ENCODE results near the gene SMURF1.
"Not testable (repeated sequence)": the region's sequence is repeated elsewhere in the genome, so short reads cannot be mapped to it uniquely, and the experiment has no call there.

The SMURF1 gene

GRCh38 chr7:99061001-99061776, 82.7 kb downstream of the SMURF1 start:
- Histone ChIP-seq H3K79me2 (peaks cover 2% of the 10 kb centered on the region), H3K9me3 (ENCODE audit: control insufficient read depth, low read length) (no peaks in the 10 kb centered on the region), H3K27ac (no peak overlapping the region), H3K4me2 (ENCODE audit: low read length) (no peak overlapping the region), H3K36me3 (ENCODE audit: control insufficient read depth, insufficient read depth, low read length) (no peaks in the 10 kb centered on the region), H3K9ac (no peak overlapping the region), H3K27me3 (ENCODE audit: control insufficient read depth, insufficient read depth, low read length) (no peaks in the 10 kb centered on the region), H2AFZ (no peak overlapping the region), H3K4me1 (no peaks in the 10 kb centered on the region), H3K4me3 (ENCODE audit: low read depth, low read length) (no peak overlapping the region)
- TF ChIP-seq CTCF (IDR thresholded peaks at IDR 0.05) = no peak

- no peaks in the 10 kb centered on the region for H3K27me3 ChIP-seq (ENCODE audit: control insufficient read depth, insufficient read depth, low read length)
- H2AFZ ChIP-seq = no peak overlapping the region
- H3K4me2 ChIP-seq (ENCODE audit: low read length) = no peak overlapping the region
- H3K9me3 ChIP-seq (ENCODE audit: control insufficient read depth, low read length) = no peaks in the 10 kb centered on the region
- H3K79me2 ChIP-seq = no peaks in the 10 kb centered on the region
- no peak for TF ChIP-seq CTCF (IDR thresholded peaks at IDR 0.05)
- no peaks in the 10 kb centered on the region for H3K36me3 ChIP-seq (ENCODE audit: control insufficient read depth, insufficient read depth, low read length)
- no peak overlapping the region for H3K4me3 ChIP-seq (ENCODE audit: low read depth, low read length)
- no peaks in the 10 kb centered on the region for H3K4me1 ChIP-seq
- H3K27ac ChIP-seq = no peak overlapping the region
- H3K9ac ChIP-seq = no peak overlapping the region
Observed at GRCh38 chr7:99054781-99055180, 89.1 kb downstream of the SMURF1 start.

GRCh38 chr7:99050971-99051370, 92.9 kb downstream of the SMURF1 start:
- H3K36me3 ChIP-seq (ENCODE audit: control insufficient read depth, insufficient read depth, low read length) = no peaks in the 10 kb centered on the region
- H3K9ac ChIP-seq = no peak overlapping the region
- H3K4me3 ChIP-seq (ENCODE audit: low read depth, low read length) = no peak overlapping the region
- H3K79me2 ChIP-seq = no peaks in the 10 kb centered on the region
- no peaks in the 10 kb centered on the region for H3K9me3 ChIP-seq (ENCODE audit: control insufficient read depth, low read length)
- no peak overlapping the region for H3K4me2 ChIP-seq (ENCODE audit: low read length)
- H2AFZ ChIP-seq = no peak overlapping the region
- no peaks in the 10 kb centered on the region for H3K27me3 ChIP-seq (ENCODE audit: control insufficient read depth, insufficient read depth, low read length)
- H3K4me1 ChIP-seq = no peaks in the 10 kb centered on the region
- TF ChIP-seq CTCF (IDR thresholded peaks at IDR 0.05) = no peak
- H3K27ac ChIP-seq = no peak overlapping the region

DNA sequence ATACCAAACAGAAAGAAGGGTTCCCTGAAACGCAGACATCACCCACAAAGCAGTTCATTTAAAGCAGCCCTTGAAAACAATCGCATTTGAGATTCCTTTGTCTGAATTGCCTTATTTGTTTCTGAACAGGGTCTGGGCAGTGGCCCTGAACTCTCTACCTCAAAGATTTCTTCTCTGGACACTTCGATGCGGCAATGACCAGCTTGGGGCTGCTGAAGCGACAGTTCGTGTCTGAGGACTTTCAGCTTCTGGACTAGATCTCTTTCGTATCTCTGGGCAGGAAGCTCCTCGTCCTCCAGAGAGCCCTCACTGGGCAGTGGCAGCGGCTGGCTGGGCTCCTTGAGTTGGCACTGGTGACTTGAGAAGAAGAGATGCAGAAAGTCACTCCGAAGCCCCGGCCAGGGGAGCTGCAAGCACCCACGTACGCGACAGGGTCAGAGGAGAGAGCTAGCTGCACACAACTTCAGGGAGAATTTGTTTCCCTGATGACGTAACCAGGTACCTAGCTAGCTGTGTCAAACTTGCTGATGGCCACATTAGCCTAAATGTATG, 96.3 kb downstream of the SMURF1 start:
- TF ChIP-seq CTCF (IDR thresholded peaks at IDR 0.05) = no peak
- Histone ChIP-seq H3K36me3 (ENCODE audit: control insufficient read depth, insufficient read depth, low read length) (no peaks in the 10 kb centered on the region), H2AFZ (no peak overlapping the region), H3K9ac (no peak overlapping the region), H3K4me2 (ENCODE audit: low read length) (no peak overlapping the region), H3K79me2 (no peaks in the 10 kb centered on the region), H3K27me3 (ENCODE audit: control insufficient read depth, insufficient read depth, low read length) (no peaks in the 10 kb centered on the region), H3K9me3 (ENCODE audit: control insufficient read depth, low read length) (no peaks in the 10 kb centered on the region), H3K27ac (no peak overlapping the region), H3K4me1 (no peaks in the 10 kb centered on the region), H3K4me3 (ENCODE audit: low read depth, low read length) (no peak overlapping the region)

- no peak for TF ChIP-seq CTCF (IDR thresholded peaks at IDR 0.05)
- Histone ChIP-seq H3K27me3 (ENCODE audit: control insufficient read depth, insufficient read depth, low read length) (no peaks in the 10 kb centered on the region), H3K4me3 (ENCODE audit: low read depth, low read length) (no peak overlapping the region), H3K36me3 (ENCODE audit: control insufficient read depth, insufficient read depth, low read length) (no peaks in the 10 kb centered on the region), H3K9me3 (ENCODE audit: control insufficient read depth, low read length) (no peaks in the 10 kb centered on the region), H3K79me2 (no peaks in the 10 kb centered on the region), H3K9ac (no peak overlapping the region), H3K4me1 (no peaks in the 10 kb centered on the region), H3K4me2 (ENCODE audit: low read length) (no peak overlapping the region), H3K27ac (no peak overlapping the region), H2AFZ (no peak overlapping the region)
Observed at GRCh38 chr7:99046722-99047121, 97.2 kb downstream of the SMURF1 start.

GRCh38 chr7:99046262-99046661, 97.6 kb downstream of the SMURF1 start:
- not testable (repeated sequence) for H2AFZ ChIP-seq; H3K4me2 ChIP-seq (ENCODE audit: low read length); H3K36me3 ChIP-seq (ENCODE audit: control insufficient read depth, insufficient read depth, low read length)

GRCh38 chr7:99044858-99045257, 99.0 kb downstream of the SMURF1 start:
- not testable (repeated sequence) for H3K4me1 ChIP-seq; H3K36me3 ChIP-seq (ENCODE audit: control insufficient read depth, insufficient read depth, low read length); H3K4me3 ChIP-seq (ENCODE audit: low read depth, low read length); H3K27ac ChIP-seq; H3K4me2 ChIP-seq (ENCODE audit: low read length); H3K9me3 ChIP-seq (ENCODE audit: control insufficient read depth, low read length); H3K27me3 ChIP-seq (ENCODE audit: control insufficient read depth, insufficient read depth, low read length); H3K9ac ChIP-seq; H3K79me2 ChIP-seq; H2AFZ ChIP-seq

More at GRCh38 chr7:99046262-99046661, 97.6 kb downstream of the SMURF1 start:
- not testable (repeated sequence) for H3K9ac ChIP-seq; H3K27ac ChIP-seq; H3K4me3 ChIP-seq (ENCODE audit: low read depth, low read length); H3K4me1 ChIP-seq; H3K9me3 ChIP-seq (ENCODE audit: control insufficient read depth, low read length); H3K27me3 ChIP-seq (ENCODE audit: control insufficient read depth, insufficient read depth, low read length); H3K79me2 ChIP-seq

All from parathyroid adenoma (tissue), 2 donors.